K562 (cell line): ENCODE measurements around the gene SPHK2. TPM values are rescaled to one million over a fixed set of nuclear protein-coding genes. Genes with fewer than 3 reads are reported as not detected.

Experiments used
- BRD4 ChIP-seq: fragments of 200-600 bp; sonication (generic); IDR thresholded peaks from 2 replicates; pipeline ENCODE4 v1.6.1; 2017; ENCODE audit warnings: inconsistent platforms
- FOXK2 ChIP-seq, 2 experiments: fragments of 450-650 bp; IDR thresholded peaks in 1 of 2; conservative IDR thresholded peaks in 1 of 2; 2 replicates each; pipeline ENCODE4 v1.6.1; 2016; ENCODE audit warnings: low read depth in 2 of 2, mild to moderate bottlenecking in 1 of 2
- GATA2 ChIP-seq: sonication (generic); formaldehyde crosslinking; IDR thresholded peaks from 2 replicates; pipeline ENCODE4 v1.4.0; 2020; ENCODE audit warnings: mild to moderate bottlenecking, missing genetic modification reagents
- HDAC2 ChIP-seq: fragments of 450-650 bp; IDR thresholded peaks from 2 replicates; pipeline ENCODE4 v1.6.1; 2016; ENCODE audit warnings: mild to moderate bottlenecking
- JUNB ChIP-seq: fragments of 450-650 bp; formaldehyde crosslinking; conservative IDR thresholded peaks from 2 replicates; pipeline ENCODE4 v1.4.0; 2020; ENCODE audit warnings: mild to moderate bottlenecking
- KAT8 ChIP-seq: fragments of 450-650 bp; IDR thresholded peaks from 2 replicates; pipeline ENCODE4 v1.6.1; 2016; ENCODE audit warnings: low read depth, mild to moderate bottlenecking
- MCM7 ChIP-seq, 2 experiments: fragments of 450-650 bp; IDR thresholded peaks; 2 replicates each; pipeline ENCODE4 v1.6.1; 2016 to 2018
- NR2F6 ChIP-seq: fragments of 450-650 bp; formaldehyde crosslinking; IDR thresholded peaks from 2 replicates; pipeline ENCODE4 v1.4.0; 2020; ENCODE audit warnings: mild to moderate bottlenecking
- NR4A1 ChIP-seq, 2 experiments: fragments of 250-450 bp in 1 of 2; fragments of 450-650 bp in 1 of 2; sonication (Bioruptor Pico) in 1 of 2; IDR thresholded peaks; 2 replicates each; pipeline versions ENCODE4 v1.4.0 to v1.6.1; 2016 to 2020; ENCODE audit warnings: mild to moderate bottlenecking in 2 of 2, missing compliant biosample characterization in 1 of 2, missing genetic modification characterization in 1 of 2, moderate library complexity in 1 of 2
- POLR2G ChIP-seq: fragments of 200-400 bp; formaldehyde crosslinking; IDR thresholded peaks from 2 replicates; pipeline ENCODE4 v1.6.1; 2017; ENCODE audit warnings: low read depth, mild to moderate bottlenecking, antibody characterized with exemption, low read length, moderate library complexity
- SNRNP70 ChIP-seq: fragments of 200-400 bp; formaldehyde crosslinking; optimal IDR thresholded peaks from 2 replicates; pipeline ENCODE3; 2017; ENCODE audit warnings: low read depth, low read length
- STAG1 ChIP-seq: sonication (generic); formaldehyde crosslinking; IDR thresholded peaks from 2 replicates; pipeline ENCODE4 v1.5.0; 2020; ENCODE audit warnings: missing genetic modification reagents, borderline replicate concordance
- TAF9B ChIP-seq: fragments of 450-650 bp; IDR thresholded peaks from 2 replicates; pipeline ENCODE4 v1.6.1; 2018; ENCODE audit warnings: mild to moderate bottlenecking; ENCODE audit not compliant: partially characterized antibody
- TCF15 ChIP-seq: fragments of 250-450 bp; sonication (Bioruptor Pico); IDR thresholded peaks from 2 replicates; pipeline ENCODE4 v1.8.0; 2022; ENCODE audit warnings: moderate library complexity, mild to moderate bottlenecking, inconsistent platforms
- TCF7L2 ChIP-seq: fragments of 150-350 bp; IDR thresholded peaks from 2 replicates; pipeline ENCODE4 v1.6.1; 2016; ENCODE audit warnings: low read depth, mild to moderate bottlenecking, low read length, moderate library complexity
- TFAM ChIP-seq: fragments of 250-450 bp; sonication (Bioruptor Pico); conservative IDR thresholded peaks from 2 replicates; pipeline ENCODE4 v1.5.0; 2021; ENCODE audit warnings: mild to moderate bottlenecking, moderate library complexity
- ZNF146 ChIP-seq: IDR thresholded peaks from one replicate; pipeline ENCODE4 v1.6.1; 2018; ENCODE audit warnings: missing compliant biosample characterization; ENCODE audit not compliant: unreplicated experiment
- ZNF197 ChIP-seq: fragments of 200-800 bp; sonication (Bioruptor generic); IDR thresholded peaks from 2 replicates; pipeline ENCODE4 v1.6.1; 2016; ENCODE audit warnings: low read depth, missing genetic modification characterization, missing compliant biosample characterization
- polyA plus RNA-seq, 8 experiments: library from polyadenylated mRNA; depleted of rRNA in 4 of 8; stranded (reverse) in 5 of 8; unstranded in 3 of 8; fragments of >200 nt; fragmentation: Nextera tagmentation in 2 of 8; fragmentation: Illumina TruSeq in 1 of 8; extraction: Ambion mirVana in 2 of 8; extraction: Trizol in 1 of 8; gene quantifications; 2 replicates each; pipeline versions ENCODE4 v1.2.1 to v1.2.3, GENCODE V29; 2011 to 2014; ENCODE audit warnings: inconsistent platforms in 1 of 8, missing spikeins in 1 of 8
- total RNA-seq, 7 experiments: library from RNA; depleted of rRNA in 6 of 7; stranded (reverse); fragments of >200 nt in 6 of 7; fragmentation: Illumina TruSeq in 2 of 7; extraction: Trizol in 2 of 7; gene quantifications; 2 replicates each; pipeline versions ENCODE4 v1.2.1 to v1.2.3, GENCODE V29; 2011 to 2021; ENCODE audit warnings: low replicate concordance in 1 of 7
- TF ChIP-seq, protein P1 (sequence below): fragments of 250-450 bp; sonication (Bioruptor Pico); IDR thresholded peaks from 2 replicates; pipeline ENCODE4 v1.8.0; 2021; ENCODE audit warnings: mild to moderate bottlenecking, moderate library complexity
- TF ChIP-seq, protein P2 (sequence below), 2 experiments: fragments of 450-650 bp; IDR thresholded peaks; 2 replicates each; pipeline ENCODE4 v1.6.1; 2016; ENCODE audit warnings: mild to moderate bottlenecking in 2 of 2, borderline replicate concordance in 1 of 2, low read depth in 1 of 2, moderate library complexity in 1 of 2

The SPHK2 gene
- total and polyA plus RNA-seq, 9 of the 15 experiments (the other 6 are each of a cell fraction or from before 2014, with no cell fraction given) = 0.10 to 15.2 (median 2.9) TPM

GRCh38 chr19:48636859-48637448, 17.6 kb downstream of the SPHK2 start, which contains the start of gene DBP (continued):
- no peak for TF ChIP-seq TCF15
- no peak for TF ChIP-seq FOXK2 (conservative IDR thresholded peaks at IDR 0.05 in 1 of 2, IDR thresholded peaks at IDR 0.05 in 1 of 2; ENCODE audit: low read depth in 2 of 2)
- no peak for TF ChIP-seq BRD4
- no peak for TF ChIP-seq GATA2 (CRISPR knock-in tag)
- no peak for TF ChIP-seq NR2F6 (CRISPR knock-in tag)
- peak; percentile 39 for TF ChIP-seq POLR2G
- TF ChIP-seq KAT8 = no peak
- TF ChIP-seq STAG1 (CRISPR knock-in tag) = no peak
- TF ChIP-seq ZNF146 (CRISPR knock-in tag) = no peak
- TF ChIP-seq TAF9B = no peak
- 0 out of 2 replicates have a peak, but pooled peaks have one; percentile 57 for TF ChIP-seq ZNF197 (CRISPR knock-in tag)
- TF ChIP-seq, protein P1, sequence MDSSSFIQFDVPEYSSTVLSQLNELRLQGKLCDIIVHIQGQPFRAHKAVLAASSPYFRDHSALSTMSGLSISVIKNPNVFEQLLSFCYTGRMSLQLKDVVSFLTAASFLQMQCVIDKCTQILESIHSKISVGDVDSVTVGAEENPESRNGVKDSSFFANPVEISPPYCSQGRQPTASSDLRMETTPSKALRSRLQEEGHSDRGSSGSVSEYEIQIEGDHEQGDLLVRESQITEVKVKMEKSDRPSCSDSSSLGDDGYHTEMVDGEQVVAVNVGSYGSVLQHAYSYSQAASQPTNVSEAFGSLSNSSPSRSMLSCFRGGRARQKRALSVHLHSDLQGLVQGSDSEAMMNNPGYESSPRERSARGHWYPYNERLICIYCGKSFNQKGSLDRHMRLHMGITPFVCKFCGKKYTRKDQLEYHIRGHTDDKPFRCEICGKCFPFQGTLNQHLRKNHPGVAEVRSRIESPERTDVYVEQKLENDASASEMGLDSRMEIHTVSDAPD = no peak
- TF ChIP-seq TCF7L2 = no peak
- no peak for TF ChIP-seq MCM7 (IDR thresholded peaks at IDR 0.05)
- TF ChIP-seq SNRNP70 = no peak
- TF ChIP-seq TFAM (CRISPR knock-in tag) = no peak
- TF ChIP-seq NR4A1 (CRISPR knock-in tag; IDR thresholded peaks at IDR 0.05) = no peak
- no peak for TF ChIP-seq NR4A1 (tag; IDR thresholded peaks at IDR 0.05)
- TF ChIP-seq, protein P2, sequence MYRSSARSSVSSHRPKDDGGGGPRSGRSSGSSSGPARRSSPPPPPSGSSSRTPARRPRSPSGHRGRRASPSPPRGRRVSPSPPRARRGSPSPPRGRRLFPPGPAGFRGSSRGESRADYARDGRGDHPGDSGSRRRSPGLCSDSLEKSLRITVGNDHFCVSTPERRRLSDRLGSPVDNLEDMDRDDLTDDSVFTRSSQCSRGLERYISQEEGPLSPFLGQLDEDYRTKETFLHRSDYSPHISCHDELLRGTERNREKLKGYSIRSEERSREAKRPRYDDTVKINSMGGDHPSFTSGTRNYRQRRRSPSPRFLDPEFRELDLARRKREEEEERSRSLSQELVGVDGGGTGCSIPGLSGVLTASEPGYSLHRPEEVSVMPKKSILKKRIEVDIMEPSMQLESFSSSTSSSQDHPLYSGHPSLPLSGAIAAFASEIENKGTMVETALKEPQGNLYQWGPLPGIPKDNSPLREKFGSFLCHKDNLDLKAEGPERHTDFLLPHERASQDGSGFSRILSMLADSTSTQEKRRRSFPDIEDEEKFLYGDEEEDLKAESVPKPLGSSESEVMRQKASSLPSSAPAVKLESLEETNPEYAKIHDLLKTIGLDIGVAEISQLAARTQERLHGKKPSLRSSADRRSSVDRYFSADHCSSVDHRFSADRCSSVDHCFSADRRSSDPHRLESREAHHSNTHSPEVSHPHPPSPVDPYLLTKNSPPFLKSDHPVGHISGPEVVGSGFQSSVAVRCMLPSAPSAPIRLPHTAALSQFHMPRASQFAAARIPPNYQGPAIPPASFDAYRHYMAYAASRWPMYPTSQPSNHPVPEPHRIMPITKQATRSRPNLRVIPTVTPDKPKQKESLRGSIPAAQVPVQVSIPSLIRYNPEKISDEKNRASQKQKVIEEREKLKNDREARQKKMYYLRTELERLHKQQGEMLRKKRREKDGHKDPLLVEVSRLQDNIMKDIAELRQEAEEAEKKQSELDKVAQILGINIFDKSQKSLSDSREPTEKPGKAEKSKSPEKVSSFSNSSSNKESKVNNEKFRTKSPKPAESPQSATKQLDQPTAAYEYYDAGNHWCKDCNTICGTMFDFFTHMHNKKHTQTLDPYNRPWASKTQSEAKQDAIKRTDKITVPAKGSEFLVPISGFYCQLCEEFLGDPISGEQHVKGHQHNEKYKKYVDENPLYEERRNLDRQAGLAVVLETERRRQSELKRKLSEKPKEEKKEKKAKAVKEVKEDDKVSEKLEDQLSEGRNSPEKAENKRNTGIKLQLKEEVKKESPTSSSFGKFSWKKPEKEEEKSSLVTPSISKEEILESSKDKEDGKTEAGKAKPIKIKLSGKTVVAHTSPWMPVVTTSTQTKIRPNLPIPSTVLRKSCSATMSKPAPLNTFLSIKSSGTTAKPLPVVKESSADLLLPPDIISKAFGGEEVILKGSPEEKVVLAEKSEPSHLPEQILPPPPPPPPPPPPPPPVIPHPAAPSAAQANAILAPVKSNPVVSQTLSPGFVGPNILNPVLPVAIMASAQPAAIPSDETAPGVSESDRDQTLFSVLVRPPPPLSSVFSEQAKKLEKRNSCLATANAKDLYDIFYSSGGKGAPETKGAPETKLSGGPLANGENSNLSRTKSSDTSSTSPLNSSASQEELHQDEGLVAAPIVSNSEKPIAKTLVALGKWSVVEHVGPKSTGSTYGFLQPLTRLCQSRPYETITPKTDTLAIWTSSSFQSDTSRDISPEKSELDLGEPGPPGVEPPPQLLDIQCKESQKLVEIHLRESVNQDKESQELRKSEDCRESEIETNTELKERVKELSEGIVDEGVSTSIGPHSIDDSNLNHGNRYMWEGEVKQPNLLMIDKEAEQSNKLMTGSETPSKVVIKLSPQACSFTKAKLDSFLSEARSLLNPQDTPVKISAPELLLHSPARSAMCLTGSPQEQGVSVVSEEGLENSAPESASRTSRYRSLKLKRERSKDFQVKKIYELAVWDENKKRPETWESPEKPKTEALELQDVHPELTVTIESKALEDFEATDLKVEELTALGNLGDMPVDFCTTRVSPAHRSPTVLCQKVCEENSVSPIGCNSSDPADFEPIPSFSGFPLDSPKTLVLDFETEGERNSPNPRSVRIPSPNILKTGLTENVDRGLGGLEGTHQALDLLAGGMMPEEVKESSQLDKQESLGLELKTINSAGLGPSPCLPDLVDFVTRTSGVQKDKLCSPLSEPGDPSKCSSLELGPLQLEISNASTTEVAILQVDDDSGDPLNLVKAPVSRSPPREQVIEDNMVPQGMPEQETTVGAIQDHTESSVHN (IDR thresholded peaks at IDR 0.05; ENCODE audit: borderline replicate concordance in 1 of 2, low read depth in 1 of 2) = no peak
- peak; percentile 17; the same call in 1 of the 2 replicates for TF ChIP-seq HDAC2
- TF ChIP-seq JUNB = no peak
